OCI-M1 (cell line): ENCODE results near the gene DCAF7.

Experiments used
- DNase-seq: peaks from one replicate; lab custom pipeline; 2025; lab: John Stamatoyannopoulos, UW

The DCAF7 gene

GRCh38 chr17:63525190-63525946 lies 24.9 kb upstream of the DCAF7 start:
- no peak for DNase-seq

- no peak for DNase-seq
Observed at GRCh38 chr17:63526861-63527260, 23.4 kb upstream of the DCAF7 start.

- no peak for DNase-seq
Observed at GRCh38 chr17:63528183-63528582, 22.1 kb upstream of the DCAF7 start.

GRCh38 chr17:63529711-63530556 lies 20.3 kb upstream of the DCAF7 start:
- DNase-seq, result no peak

- DNase-seq, result no peak
Observed at GRCh38 chr17:63530557-63531021, 19.7 kb upstream of the DCAF7 start.

GRCh38 chr17:63531022-63531965 lies 19.0 kb upstream of the DCAF7 start:
- DNase-seq, result no peak

GRCh38 chr17:63533433-63534077 lies 16.7 kb upstream of the DCAF7 start:
- DNase-seq, result no peak

GRCh38 chr17:63534078-63534570 lies 16.2 kb upstream of the DCAF7 start:
- DNase-seq, result no peak

GRCh38 chr17:63534816-63535455 lies 15.3 kb upstream of the DCAF7 start:
- DNase-seq, result no peak

- no peak for DNase-seq
Observed at GRCh38 chr17:63535640-63536039, 14.6 kb upstream of the DCAF7 start.

- no peak for DNase-seq
Observed at GRCh38 chr17:63537001-63537400, 13.3 kb upstream of the DCAF7 start.

- DNase-seq, result no peak
Observed at GRCh38 chr17:63537991-63538692, 12.1 kb upstream of the DCAF7 start.

GRCh38 chr17:63538693-63539595 lies 11.3 kb upstream of the DCAF7 start:
- no peak for DNase-seq

GRCh38 chr17:63540590-63540989 lies 9.7 kb upstream of the DCAF7 start:
- DNase-seq, result no peak

GRCh38 chr17:63542218-63542545 lies 8.1 kb upstream of the DCAF7 start:
- no peak for DNase-seq

- no peak for DNase-seq
Observed at GRCh38 chr17:63542942-63543821, 7.1 kb upstream of the DCAF7 start.

- DNase-seq, result no peak
Observed at GRCh38 chr17:63543822-63544420, 6.4 kb upstream of the DCAF7 start.
